ENCODE measurements around the gene CLDND2. TPM values are rescaled to one million over a fixed set of nuclear protein-coding genes. Genes with fewer than 3 reads are reported as not detected.
A peak's percentile ranks its signal among the peaks of the same experiment; 100 is the strongest.

Gene CLDND2
- total and polyA plus RNA-seq, 2 of the 8 experiments (the other 6 are each of a cell fraction or from before 2014, with no cell fraction given) = 0.21 to 0.56 TPM

DNA sequence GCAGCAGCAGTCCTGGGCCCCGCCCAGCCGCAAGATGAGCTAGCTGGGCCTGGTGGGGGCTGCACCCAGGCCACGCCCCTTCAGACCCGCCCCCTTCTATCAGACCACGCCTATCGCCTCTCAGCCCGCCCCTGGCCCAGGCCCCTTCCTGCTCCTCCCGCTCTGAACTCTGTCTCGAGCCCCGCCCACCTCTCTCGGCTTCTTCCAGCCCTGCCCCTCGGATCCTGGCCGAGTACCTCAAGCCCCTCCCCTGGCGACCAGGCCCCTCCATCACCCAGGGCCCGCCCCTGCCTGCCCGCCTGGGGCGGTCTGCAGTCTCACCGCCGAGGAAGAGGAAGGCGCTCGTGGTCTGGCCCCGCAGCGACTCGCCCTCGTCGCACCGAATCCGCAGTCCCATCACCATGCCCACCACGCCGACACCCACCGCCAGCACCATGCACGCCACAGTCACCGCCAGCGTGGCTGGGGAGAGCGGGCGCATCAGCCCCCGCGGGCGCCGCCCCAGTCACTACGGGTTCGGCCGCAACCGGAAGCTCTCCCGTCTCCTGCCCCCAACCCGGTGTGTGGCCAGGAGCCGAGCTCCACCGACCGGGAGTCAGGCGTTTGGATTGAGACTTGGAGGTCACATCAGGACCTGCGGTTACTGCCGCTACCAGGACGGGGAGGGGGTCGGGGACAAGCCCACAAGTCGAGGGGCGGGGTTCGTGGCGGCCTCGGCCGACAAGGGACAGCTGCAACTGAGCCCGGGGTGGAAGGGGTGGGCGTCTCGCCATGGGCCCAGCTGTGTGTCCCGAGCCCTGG, 1.0 kb downstream of the CLDND2 start (continued):
- peak; percentile 77; the same call in 1 of the 2 replicates for TF ChIP-seq SP4 (IDR thresholded peaks at IDR 0.05; ENCODE audit: low read length)
- peak; percentile 90 for TF ChIP-seq KDM4A (IDR thresholded peaks at IDR 0.05; ENCODE audit: low read depth, low read length, severe bottlenecking)
- no peak for TF ChIP-seq KDM1A (IDR thresholded peaks at IDR 0.05; ENCODE audit: borderline replicate concordance, low read length)
- no peak for TF ChIP-seq CBX8 (IDR thresholded peaks at IDR 0.05; ENCODE audit: borderline replicate concordance, low read depth, low read length)
- no peak for TF ChIP-seq NRF1 (IDR thresholded peaks at IDR 0.05; ENCODE audit: low read depth, low read length)
- no peak for TF ChIP-seq EZH2 (IDR thresholded peaks at IDR 0.05; ENCODE audit: low read depth, low read length, severe bottlenecking)
- peak in 1 of 2 experiments; percentile 30; a peak in 1 of 4 replicates for TF ChIP-seq SIN3A (conservative IDR thresholded peaks at IDR 0.05 in 1 of 2, IDR thresholded peaks at IDR 0.05 in 1 of 2; ENCODE audit: low read depth in 1 of 2, low read length in 2 of 2)
- peak; percentile 54; the same call in 1 of the 2 replicates for TF ChIP-seq TBP (IDR thresholded peaks at IDR 0.05; ENCODE audit: low read depth, low read length)
- no peak for TF ChIP-seq SAP30 (IDR thresholded peaks at IDR 0.05; ENCODE audit: insufficient read depth, insufficient replicate concordance, low read length)
- TF ChIP-seq ASH2L (IDR thresholded peaks at IDR 0.05; ENCODE audit: low read length) = peak; percentile 64
- TF ChIP-seq FOSL1 (IDR thresholded peaks at IDR 0.05; ENCODE audit: insufficient read depth, low read depth, low read length) = no peak
- no peak for TF ChIP-seq KDM5A (IDR thresholded peaks at IDR 0.05; ENCODE audit: low read length)

All from H1 (cell line).